Hepatocyte (in vitro differentiated cells): ENCODE data around the gene RFTN1.

Experiments
- CTCF ChIP-seq: fragments of 200-600 bp; sonication (generic); IDR thresholded peaks from 2 replicates; pipeline ENCODE4 v1.5.1; 2016; ENCODE audit warnings: antibody characterized with exemption, mild to moderate bottlenecking; ENCODE audit not compliant: poor library complexity
- EZH2phosphoT487 ChIP-seq: fragments of 200-600 bp; sonication (generic); IDR thresholded peaks from one replicate; pipeline ENCODE4 v1.6.1; 2018; ENCODE audit warnings: antibody characterized with exemption, mild to moderate bottlenecking, low read depth, moderate library complexity; ENCODE audit not compliant: unreplicated experiment, severe bottlenecking

DNA sequence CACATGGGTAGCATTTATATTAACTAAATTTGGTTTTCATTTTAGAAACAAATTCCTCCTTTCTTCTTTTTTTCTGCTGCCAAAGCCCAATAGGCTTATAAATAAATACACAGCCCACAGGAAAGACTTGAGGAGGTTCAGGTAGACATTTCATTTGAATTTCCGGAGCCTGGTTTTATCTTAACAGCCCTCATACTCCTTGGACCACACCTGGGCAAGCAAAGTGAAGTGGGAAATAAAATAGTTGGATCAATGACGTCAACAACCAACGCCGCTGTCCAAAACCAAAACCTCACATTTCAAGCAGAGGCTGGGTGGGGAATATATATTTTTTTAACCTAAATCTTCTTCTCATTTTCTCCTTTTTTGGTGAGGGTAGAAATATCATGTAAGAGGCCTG lies 53.2 kb downstream of the RFTN1 start:
- no peak for TF ChIP-seq CTCF
- no peak for TF ChIP-seq EZH2phosphoT487
